HuH-7 (cell line): Measurements from ENCODE around the gene PRKCZ.
A peak's percentile ranks its signal among the peaks of the same experiment; 100 is the strongest.

ENCODE experiments used
- DNase-seq: peaks from one replicate; pipeline ENCODE4 v3.0.0; 2011; ENCODE audit warnings: low spot score

Gene PRKCZ

DNA sequence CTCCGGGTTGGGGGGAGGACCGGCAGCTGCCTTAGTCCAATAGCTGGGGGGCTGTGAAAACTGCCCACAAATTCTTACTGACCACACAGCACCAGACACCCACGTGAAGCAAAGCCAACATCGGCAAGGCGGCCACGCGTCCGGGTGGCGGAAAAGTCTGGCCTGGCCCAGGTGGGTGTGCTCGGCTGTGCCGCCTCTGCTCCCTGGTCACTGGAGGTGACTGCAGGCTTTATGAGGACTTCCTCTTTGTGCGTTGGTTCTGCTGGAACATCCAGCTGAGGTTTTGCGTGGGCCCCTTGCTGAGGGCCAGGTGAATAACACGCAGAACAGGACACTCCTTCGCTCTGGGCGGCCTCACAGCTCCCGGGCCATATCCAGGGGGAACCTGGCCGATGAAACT, 108.9 kb downstream of the PRKCZ start:
- DNase-seq, result no peak

DNA sequence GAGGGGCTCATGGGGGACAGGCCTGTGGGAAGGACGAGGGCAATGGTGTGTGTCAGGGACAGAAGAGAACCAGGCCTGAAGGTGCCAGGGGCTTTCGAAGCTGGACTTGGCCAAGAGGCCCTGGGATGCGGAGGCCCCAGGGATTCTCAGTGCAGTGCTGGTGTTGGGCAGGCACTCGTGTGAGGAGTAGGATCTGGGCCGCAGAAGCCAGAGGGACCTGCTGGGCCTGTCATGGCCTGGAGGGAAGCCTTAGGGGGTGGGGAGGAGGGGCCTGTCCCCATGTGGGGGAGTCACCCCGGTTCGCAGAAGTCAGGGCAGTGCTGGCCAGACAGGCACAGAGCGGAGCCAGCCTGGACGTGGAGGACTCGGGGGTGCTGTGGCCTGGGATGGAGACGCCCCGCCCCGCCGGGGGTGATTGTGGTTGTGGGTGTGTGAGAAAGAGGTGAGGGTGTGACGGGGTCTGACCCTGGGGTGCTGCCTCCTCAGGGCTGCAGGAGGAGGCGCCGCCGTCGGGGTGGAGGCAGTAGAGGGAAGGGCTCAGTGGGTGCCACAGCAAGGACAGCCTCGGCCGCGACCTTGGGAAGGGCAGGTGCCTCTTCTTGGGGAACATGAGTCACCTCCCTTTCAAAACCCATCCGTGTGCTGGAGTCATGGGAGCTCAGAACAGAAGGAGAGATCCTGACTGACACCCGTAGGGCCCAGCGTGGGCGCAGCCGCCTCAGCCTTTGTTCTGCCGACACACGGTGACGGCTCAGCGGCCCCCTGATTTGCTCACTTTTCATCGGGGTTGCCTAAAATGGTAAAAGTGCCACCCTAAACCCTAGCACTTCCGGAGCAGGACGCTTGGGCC, 110.5 kb downstream of the PRKCZ start:
- no peak for DNase-seq

DNA sequence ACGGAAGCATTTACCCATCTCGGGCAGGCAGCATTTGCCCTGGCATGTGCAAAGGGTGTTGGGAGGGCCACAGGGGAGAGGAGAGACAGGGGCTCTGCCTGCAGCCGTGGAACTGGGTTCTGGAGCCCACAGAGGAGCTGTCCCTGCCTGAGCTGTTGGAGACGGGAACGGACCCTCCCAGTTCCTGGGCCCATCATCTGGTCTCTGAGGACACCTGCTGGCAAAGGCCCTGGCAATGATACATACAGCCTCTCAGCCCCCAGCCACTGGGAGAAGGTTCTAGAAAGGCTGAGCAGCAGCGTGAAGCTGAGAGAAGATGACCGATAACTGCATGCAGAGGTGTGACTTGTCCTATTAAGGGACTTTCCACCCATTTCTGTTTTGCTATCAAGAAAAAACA, 113.0 kb downstream of the PRKCZ start:
- DNase-seq, result no peak

DNA sequence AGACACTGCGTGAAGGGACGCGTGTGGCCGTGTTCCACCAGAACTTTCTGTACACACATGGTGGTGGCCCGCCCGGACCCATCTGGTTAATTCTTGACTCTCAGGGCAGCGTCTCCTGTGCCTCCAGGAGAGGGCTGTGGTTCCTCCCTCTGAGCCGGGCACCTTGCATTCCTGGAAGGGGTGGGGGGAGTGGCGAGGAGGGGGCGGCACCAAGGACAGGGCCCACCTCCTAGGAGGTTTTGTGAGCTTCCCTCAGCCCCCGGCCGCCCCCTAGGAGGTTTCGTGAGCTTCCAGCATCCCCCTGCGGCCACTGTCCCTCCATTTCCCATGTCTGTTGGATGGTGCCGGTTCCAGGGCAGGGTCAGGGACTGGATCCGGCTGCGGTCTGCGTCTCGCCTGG, 115.4 kb downstream of the PRKCZ start:
- DNase-seq, result no peak

DNA sequence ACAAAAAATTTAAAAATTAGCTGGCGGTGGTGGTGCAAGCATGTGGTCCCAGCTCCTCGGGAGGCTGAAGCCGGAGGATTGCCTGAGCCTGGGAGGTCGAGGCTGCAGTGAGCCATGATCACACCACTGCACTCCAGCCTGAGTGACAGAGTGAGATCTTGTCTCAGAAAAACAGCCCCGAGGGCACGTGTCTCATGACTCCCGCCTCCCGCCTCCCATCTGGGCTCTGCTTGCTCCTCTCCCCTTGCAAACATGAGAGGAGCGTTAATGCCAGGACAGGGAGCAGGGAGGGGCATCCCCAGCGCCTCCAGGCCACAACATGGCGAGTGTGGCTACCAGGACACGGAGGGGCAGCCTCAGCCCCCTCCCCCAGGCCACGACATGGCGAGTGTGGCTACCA, 116.0 kb downstream of the PRKCZ start:
- no peak for DNase-seq

DNA sequence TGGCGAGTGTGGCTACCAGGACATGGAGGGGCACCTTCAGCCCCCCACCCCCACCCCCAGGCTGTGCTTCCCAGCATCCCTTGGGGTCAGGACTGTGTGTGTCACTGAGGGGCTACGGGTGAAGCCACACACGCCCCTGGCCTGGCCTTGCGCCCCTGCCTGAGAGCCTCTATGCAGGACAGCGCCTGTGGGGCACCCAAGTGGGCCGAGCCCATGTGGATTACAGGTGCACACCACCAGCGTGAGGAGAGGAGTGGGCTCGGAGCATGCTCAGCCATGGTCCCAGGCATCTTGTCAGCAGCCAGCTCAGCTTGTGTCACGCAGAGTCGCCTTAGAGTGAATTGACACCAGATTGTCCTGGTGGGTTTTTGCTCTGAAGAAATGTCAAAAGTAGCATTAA, 116.5 kb downstream of the PRKCZ start:
- DNase-seq, result no peak

DNA sequence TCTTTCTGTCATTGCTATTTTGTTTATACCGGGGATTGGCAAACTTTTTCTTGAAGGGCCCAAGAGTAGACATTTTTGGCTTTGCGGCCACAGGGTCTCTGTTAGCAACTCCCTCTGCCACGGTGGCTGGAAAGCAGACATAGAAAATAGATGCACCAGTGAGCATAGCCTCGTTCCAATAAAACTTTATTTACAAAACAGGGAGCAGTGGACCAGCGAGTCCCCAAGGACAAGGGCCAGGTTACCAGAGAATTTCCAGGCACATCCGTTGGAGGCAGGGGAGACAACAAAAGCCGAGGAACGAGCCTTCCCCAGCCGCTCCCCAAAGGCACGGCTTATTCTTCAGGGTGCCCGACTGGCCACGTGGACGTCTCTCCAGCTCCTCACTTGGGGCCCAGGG, 117.9 kb downstream of the PRKCZ start:
- no peak for DNase-seq

DNA sequence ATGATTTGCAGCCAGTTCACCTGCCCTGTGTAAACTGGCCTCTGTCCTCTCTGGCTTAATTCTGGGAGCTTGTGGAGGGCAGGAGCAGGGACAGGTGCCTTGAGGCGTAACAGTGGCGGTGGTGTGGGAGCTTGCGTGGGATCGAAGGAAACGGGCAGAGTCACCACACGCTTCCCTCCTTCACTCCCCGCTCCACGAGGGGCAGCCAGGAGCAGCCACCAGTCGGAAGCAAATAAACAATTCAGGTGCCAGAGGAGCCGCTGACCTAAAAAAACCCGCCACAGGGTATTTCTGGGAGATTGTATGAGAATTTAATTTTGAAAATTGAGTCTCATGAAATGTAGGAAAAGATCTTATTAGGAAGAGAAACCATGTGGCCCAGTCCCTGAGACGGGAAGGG, 118.3 kb downstream of the PRKCZ start:
- no peak for DNase-seq

DNA sequence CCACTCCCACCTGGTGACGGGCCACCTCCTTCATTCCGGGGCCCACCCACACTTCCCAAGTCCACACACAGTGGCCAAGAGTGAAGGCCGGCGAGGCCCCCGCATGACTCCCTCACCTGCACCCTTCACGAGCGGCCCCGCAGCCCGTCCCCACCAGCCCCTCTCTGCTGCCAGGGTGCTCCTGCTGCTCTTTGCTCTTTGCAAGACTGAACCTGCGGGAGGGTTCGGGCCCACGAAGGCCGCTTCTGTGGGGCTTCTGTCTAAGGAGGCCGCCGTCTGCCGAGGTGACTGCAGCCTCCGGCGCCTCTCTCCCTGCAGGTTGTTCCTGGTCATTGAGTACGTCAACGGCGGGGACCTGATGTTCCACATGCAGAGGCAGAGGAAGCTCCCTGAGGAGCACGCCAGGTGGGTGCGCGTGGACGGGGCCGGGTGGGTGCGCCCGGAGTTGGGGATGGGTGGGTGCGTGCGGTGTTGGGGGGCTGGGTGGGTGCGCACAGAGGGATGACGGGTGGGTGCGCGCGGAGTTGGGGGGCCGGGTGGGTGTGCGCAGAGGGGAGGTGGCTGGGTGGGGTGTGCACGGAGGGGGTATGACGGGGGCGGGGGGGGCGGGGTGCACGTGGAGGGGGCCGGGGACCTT, 119.1 kb downstream of the PRKCZ start:
- no peak for DNase-seq

DNA sequence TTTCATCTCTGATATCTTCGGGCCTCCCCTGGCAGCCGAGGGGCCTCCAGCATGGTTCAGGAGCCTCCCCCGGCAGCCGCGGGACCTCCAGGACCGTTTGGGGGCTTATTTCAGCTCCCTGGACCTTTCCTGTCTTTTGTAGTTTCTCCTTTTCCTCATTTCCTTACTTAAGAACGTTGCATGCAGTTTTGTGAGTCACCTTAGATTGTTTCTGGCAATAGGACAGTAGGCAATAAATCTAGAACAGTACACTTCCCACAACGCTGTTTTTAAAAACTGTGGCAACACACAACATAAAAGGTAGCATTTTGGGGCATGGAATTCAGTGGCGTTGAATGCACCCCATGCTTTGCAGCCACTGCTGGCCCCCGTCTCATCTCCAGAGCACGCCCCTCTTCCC, 120.0 kb downstream of the PRKCZ start:
- DNase-seq, result no peak

DNA sequence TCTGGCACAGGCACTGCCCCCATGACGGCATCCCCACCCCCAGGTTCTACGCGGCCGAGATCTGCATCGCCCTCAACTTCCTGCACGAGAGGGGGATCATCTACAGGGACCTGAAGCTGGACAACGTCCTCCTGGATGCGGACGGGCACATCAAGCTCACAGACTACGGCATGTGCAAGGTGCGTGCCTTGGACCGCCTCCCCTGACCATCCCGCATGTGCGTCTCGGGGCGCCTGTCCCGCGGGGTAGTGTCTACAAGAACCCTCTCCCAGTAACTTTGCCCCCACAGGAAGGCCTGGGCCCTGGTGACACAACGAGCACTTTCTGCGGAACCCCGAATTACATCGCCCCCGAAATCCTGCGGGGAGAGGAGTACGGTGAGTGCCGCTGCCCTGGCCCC, 121.8 kb downstream of the PRKCZ start:
- no peak for DNase-seq

DNA sequence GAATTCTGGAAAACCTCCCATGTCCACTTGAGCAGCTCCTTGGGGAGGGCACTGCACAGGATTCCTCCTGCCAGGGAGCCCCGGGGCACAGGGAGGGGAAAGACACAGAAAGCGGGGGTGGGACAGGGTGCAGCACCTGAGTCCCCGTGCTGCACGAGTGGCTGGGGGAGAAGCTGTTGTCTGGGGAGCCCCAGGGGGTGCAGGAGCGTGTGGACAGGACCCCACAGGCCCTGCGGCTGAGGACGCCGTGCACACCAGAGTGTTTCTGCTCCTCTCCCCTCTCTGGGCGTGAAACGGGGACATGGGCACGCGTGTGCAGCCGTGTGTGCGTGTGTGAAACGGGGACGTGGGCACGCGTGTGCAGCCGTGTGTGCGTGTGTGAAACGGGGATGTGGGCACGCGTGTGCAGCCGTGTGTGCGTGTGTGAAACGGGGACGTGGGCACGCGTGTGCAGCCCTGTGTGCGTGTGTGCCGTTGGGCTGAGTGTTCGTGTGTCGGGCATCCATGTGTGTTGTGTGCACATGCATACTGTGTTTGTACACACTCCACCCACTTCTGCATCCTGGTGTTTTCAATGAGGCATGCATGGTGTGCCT, 122.4 kb downstream of the PRKCZ start:
- no peak for DNase-seq

DNA sequence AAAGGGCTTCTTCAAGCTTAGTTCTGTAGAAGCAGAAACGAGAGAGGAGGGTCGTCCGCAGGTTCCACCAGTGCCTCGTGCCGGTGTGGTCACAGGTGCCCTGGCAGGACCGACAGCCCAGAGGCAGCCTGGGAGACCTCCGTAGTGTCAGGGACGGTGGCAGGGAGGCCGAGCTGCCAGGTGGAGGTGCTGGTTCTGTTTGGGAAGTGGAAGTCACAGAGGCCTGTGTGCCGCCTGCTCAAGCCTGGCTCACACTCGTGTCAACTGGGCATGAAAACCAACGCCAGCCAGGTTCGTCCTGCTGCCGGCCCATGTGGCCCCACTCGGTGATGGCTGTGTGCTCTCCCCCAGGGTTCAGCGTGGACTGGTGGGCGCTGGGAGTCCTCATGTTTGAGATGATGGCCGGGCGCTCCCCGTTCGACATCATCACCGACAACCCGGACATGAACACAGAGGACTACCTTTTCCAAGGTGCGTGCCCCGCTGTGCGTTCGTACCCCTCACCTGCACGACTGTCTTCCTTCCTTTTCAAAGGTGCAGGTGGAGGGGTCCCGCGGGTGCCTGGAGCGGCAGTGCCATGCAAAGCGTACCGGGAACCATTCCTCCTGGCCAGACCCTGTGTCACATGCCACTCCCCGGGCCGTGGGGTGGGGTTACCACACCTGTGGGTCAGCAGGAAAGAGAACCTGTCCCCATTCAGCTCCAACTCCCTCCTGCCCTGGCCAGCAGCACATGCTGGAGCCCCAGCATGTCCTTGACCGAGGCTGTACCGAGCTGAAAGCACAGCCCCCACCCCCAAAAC, 123.5 kb downstream of the PRKCZ start:
- DNase-seq, result no peak

DNA sequence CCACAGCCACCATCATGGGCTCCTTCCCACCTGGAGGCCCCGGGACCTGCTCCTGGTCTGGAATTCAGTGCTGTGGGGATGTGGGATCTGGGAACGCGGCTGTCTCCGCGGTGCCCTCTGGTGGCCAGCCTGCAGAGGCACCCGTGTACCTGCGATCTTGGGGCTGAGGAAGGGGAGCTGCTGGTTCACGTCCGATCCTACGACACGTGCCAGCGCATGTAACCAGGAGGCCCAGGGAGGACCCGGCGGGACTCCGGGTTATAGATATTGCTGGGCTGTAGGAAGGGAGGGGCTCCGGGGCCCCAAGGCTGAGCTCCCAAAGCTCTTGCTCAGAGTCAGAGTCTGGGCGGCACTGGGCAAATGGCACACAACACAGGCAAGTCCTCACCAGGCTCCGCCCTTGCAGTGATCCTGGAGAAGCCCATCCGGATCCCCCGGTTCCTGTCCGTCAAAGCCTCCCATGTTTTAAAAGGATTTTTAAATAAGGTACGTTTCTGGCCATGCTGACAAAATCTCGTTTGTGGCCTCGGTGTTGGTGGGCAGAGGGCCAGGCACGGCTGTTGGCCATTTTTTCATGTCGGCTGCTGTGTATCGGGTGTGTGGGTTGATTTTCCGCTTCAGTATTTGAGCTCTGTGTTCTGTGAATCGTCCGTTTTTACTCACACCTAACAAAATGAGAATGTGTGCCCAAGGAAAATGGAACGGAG, 124.3 kb downstream of the PRKCZ start:
- DNase-seq, result peak; percentile 99

DNA sequence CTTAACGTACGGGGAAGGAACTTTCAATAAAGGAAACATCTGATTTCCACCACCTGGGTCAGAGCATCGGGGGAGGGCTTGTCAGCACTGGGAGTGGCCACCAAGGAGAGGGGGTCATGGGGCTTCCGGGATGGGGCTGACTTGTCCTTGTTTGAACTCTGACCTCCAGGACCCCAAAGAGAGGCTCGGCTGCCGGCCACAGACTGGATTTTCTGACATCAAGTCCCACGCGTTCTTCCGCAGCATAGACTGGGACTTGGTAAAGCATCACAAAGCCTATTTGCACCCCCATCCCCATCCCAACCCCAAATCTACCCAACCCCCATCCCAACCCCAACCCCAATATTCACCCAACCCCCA, 124.8 kb downstream of the PRKCZ start:
- DNase-seq, result no peak

DNA sequence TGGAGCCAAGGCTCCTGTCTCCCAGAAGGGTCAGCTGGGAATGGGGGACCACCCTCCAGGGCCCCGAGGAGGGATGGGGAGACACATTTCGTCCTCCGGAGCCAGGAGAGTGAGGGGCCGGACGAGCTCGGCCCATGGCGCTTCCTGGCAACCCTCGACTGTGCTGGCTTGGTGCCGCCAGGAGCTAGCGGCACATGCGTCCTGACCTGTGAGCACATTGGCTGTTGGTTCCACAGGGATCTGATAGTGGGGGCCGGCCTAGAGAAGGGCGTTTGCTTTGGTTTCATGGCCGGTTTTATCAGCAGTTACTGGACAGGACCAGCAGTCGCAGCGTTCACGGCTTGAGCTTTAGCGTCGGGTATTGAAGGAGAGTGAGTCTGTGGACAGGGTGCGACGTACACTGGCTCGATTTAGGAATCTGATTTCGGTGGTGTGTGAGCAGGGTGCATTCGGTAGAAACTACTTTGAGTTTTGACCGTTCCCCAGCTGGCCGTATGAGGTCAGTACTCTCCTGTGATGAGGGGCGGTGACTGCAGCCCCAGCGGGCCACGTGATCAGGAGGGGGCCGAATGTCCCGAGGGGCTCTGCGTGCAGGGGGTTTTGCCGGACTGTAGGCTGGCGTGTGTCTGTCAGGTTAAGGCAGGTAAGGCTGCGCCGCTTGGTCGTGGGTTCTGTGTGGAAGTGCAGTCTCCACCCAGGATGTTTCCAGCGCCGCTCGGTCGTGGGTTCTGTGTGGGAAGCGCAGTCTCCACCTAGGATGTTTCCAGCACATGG, 125.7 kb downstream of the PRKCZ start:
- no peak for DNase-seq

DNA sequence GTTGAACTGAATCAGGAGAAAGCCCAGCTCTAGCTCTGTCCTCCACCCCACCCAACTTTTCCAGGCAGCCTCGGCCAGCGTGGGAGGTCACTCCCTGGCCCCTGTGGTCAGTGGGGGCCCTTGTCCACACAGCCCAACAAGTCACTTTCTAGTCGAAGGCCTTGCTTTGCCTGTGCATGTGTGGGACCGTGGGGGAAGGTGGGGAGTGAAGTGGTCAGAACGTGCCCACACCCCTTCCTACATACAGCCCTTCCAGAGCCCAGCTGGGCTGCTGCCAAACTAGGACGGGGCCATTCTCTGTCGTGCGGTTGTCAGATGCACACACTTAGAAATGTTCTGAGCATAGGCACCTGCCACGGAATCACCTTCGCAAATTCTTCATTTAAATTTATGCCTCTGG, 126.4 kb downstream of the PRKCZ start:
- DNase-seq, result no peak

DNA sequence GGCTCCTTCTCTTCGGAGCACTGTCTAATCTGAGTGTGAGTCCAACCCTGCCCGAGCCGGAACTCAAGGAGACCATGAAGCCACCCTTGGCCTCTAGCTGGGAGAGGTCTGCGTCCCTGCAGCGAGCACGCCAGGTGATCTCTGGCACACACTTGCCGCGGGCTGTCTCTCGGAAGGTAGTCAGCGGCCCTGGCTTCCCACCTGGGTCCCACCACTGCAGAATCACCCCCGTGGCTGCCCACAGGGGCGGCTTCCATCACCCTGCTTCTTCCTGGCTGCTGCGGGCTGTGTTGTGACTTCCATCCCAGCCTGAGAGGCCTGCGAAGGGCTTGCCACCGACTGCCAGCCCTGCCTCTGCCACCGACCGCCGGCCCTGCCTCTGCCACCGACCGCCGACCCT, 127.3 kb downstream of the PRKCZ start:
- no peak for DNase-seq

DNA sequence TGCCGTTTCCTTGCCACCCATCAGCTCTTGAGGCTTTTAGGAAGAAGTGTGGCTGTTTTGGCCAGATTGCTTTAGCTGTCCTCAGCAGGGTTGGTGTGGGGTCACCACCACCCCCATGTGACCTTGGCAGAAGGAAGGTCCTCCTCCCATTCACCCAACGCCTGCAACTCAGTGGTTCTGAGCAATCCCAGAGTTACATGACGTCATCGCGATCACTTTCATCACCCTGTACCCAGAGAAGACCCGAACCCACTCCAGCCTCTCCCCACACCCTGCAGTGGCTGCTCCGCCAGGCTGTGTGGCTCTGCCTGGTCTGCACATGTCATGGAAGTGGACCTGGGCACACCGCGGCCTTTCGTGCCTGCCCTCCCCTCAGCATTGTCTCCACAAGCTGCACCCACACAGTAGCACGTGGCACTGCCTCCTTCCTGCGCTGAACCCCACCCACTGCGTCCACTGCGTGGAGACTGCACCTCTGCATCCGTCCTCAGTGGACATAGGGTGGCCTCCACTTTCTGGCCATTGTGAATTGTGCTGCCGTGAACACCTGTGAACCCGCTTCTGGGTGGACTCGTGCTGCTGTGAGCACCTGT, 127.8 kb downstream of the PRKCZ start:
- DNase-seq, result no peak

DNA sequence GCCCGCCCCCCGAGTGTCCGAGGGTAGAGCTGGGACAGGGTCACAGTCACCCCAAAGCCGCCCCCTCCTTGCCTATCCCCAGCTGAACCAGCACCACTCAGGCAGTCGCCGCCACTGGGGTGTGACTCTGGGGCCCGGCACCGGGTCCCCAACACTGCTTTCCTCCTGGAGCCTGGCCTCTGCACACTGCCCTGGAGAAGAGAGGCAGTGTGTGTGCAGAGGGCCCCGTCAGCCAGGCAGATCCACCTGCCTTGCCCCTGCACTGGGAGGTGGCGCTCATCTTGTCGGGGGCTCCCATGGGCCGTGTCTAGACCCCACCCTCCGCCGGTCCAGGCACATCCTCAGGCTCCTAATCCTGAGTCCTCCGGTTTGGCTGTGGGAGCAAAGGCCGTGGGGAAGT, 128.7 kb downstream of the PRKCZ start:
- DNase-seq, result no peak
